Fibroblast of skin of abdomen (primary cell): ENCODE measurements around the gene CARD11.

Experiments used
- DNase-seq: peaks from one replicate; pipeline ENCODE4 v3.0.0-alpha.2; 2013

CARD11 gene

GRCh38 chr7:2903682-2904162 is 139.9 kb downstream of the CARD11 start:
- DNase-seq: no peak

DNA sequence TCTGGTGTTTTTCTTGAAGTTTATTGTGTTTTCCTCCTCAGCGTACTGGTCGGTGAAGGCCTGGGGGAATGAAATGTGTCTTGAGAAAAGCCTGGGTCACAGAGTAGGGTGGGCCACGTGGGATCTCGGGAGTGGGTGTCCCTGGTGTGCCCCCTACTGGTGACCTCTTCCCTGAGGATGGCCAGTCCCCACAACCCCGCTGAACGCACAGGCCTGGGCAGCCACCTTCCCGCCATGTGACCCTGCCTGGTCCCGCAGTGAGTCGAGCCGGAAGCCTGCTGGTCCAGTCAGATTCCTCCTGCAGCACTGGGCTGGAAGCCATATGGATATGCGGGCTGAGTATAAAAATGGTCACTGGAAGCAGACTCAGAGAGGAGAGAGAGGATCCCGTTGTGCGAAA is 146.6 kb downstream of the CARD11 start:
- no peak for DNase-seq

GRCh38 chr7:2896131-2896530 is 147.5 kb downstream of the CARD11 start:
- DNase-seq: no peak

GRCh38 chr7:2894118-2894940 is 149.3 kb downstream of the CARD11 start:
- no peak for DNase-seq

GRCh38 chr7:2893411-2893861 is 150.2 kb downstream of the CARD11 start:
- DNase-seq: no peak

GRCh38 chr7:2892549-2892948 is 151.1 kb downstream of the CARD11 start:
- no peak for DNase-seq

GRCh38 chr7:2887816-2888215 is 155.9 kb downstream of the CARD11 start:
- no peak for DNase-seq

- peak; percentile 75 for DNase-seq
Measured at GRCh38 chr7:2886900-2887299, 156.8 kb downstream of the CARD11 start.

- DNase-seq: no peak
Measured at GRCh38 chr7:2886391-2886790, 157.3 kb downstream of the CARD11 start.

DNA sequence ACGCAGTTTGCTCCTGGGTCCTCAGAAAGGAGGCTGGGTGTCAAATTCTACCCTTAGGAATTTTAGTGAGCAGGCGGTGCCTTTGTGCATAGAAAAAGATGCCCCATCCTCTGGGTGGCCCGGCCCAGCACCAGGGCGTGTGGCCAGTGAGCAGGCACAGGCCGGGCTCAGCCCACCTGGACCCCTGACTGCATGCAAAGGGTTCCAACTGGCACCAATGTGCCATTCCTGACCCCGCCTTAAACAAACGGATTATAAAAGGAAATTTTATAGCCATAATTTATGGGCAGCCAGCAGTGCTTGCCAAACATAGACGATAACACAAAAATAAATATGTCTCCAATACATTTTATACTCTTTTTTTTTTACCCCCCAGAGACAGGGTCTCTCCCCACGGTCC is 159.5 kb downstream of the CARD11 start:
- no peak for DNase-seq

- DNase-seq: no peak
Measured at GRCh38 chr7:2883101-2883500, 160.6 kb downstream of the CARD11 start.

- DNase-seq: no peak
Measured at GRCh38 chr7:2882111-2882510, 161.6 kb downstream of the CARD11 start.

DNA sequence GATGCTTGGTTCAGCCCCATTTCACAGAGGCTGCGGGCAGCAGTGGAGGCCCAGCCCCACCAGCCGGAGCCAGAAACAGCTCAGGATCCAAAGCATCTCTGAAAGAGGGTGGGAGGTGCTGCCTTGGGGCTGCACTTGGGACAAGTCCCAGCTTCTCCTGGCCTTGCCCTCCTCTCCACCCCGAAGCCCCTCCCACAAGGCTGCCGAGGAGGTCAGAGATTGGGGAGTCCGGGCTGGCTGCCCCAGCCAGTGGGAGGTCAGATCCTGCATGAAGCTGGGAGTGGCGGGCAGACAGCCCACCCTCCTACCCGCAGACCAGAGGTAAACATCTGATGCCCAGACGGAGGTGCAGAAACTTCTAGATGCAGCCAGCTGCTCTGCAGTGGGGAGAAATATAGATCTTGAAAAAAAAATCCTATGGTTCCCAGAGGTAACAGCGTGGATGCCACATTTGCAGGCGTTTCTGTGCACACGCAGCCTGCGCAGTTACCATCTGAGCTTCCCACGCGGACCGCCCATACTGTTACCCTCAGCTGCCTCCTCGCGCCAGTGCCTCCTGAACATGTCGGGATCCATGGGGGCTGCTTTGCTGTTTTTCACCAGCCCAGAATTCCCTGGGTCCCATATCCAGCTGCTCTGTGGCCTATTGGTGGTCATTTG is 162.7 kb downstream of the CARD11 start:
- DNase-seq: no peak

GRCh38 chr7:2880051-2880450 is 163.6 kb downstream of the CARD11 start:
- no peak for DNase-seq

DNA sequence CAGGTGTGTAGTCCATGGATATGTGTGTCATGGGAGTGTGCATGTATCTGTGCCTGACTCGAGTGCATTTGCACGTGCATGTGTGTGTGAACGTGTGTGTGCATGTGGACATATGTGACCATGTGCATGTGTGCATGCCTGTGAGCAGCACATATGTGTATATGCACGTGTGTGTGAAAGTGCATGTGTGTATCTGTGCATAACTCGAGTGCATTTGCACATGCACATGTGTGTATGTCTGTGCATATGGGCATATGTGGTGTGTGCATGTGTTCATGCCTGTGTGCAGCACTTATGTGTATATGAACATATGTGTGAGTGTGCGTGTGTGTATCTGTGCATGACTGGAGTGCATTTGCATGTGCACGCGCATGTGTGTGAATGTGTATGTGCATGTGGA is 164.3 kb downstream of the CARD11 start:
- DNase-seq: no peak

DNA sequence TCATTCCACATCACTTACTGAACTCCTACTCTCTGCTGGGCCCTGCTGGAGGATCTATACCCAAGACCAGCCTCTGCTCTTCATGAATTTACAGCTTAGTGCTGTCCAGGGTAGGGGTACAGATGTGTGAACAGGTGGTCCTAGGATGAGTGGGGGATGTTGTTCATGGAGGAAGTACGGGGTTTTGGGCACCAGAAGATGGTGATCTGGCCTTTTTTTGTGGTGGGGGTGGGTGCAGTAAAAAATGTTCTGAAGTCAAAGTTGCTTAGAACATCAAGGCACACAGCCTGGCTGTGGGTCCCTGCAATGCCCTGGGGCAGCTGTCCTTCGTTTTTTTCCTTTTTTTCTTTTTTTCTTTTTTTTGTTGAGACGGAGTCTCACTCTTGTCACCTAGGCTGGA is 165.4 kb downstream of the CARD11 start:
- no peak for DNase-seq

DNA sequence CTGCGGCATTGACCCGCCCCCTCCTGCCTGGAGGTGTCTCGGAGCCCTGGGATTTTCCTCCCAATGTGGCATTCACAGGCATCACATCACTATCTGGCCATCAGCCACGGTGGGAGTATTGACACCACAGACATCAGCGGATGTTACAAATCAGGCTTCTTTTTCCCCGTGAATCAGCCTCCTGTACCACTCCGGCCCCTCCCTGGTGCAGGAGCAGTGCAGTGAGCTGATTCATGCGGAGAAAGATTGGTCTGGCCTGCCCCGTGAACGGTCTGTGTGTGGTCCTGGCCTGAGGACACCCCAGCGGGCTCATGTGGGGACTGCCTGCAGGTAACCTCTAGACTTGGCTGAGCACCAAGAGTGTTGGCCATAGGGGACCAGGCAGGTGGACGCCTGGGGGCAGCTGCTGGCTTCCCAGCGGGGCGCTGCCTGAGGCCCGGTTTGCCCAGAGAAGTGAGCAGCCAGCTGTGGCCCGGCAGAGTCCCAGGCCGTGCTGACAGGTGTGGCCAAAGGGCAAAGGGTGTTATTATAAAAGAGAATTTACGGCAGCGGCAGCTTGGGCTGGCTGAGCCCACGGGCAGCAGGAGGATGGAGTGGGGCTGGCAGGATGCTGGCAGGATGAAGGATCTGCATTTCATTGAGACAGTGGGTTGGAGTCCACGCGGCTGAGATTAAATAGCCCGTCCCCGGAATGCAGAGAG is 167.5 kb downstream of the CARD11 start:
- peak; percentile 87 for DNase-seq

DNA sequence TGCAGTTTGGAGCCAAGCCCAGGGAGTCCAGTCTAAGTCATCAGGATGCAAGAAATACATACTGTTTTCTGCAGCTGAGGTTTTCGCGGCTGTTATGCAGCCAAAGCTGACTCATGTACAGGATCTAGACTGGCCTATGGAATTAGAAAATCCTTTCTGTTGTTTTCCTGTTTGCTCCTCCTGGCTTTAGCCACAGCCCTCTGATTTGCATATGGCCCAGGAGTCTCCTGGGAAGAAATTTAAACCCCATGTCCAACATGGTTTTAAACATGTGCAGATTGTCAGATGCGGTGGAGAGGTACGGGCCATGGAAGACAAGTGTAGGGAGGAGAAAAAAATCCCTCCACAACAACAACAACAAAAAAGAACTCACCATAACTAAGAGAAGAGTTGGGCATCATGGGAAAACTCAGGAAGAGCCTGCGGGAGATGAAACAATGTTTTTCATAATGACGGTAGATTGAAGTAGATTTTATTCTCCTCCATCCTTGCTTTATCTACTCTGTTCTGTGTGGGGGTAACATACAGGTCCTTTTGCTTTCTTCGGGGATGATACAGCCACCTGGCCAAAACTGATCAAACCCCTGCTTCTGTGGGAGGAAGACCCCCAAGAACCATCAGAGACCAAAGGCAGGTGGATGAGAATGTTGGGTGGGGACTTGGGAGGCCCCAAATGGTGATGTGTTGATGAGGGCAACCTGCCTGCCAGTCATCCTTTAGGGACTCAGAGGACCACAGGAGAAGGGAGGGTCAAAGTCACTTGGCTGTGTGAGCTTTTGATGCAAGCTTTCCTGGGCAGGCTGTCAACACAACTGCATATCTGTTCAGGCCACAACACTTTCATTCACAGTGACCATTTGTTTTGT is 169.7 kb downstream of the CARD11 start:
- DNase-seq: peak; percentile 94

DNA sequence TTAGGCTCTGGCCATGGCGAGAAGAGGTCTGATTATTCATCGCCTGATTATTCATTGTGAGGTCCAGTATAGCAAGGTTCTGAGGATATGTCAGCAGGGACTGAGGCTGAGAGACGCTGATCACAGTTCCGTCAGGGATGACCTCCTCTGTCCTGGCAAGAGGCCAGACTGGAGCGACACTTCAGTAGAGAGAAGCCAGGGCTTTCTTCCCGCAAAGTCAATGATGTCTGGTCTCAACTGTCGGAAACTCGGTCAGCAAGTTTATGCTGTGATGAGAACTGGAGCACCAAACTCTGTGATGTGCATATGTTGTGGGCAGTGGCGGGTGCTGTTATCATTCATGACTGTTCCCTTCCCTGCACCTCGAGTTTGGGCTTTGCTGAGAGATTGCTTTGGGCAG is 170.5 kb downstream of the CARD11 start:
- DNase-seq: no peak

- no peak for DNase-seq
Measured at GRCh38 chr7:2872296-2872874, 171.3 kb downstream of the CARD11 start.

- DNase-seq: peak; percentile 65
Measured at GRCh38 chr7:2870471-2870931, 173.2 kb downstream of the CARD11 start.

GRCh38 chr7:2869981-2870380 is 173.7 kb downstream of the CARD11 start:
- DNase-seq: no peak
